Stimulated activated naive B cell treated with anti-CD40 and anti-IgM and Interleukin-4, amounts not matched to agents 10 μg/mL and 1 μg/mL and 100 μg/mL, for 72 hours (primary cell): Measurements from ENCODE around the gene CHST11.
A peak's percentile ranks its signal among the peaks of the same experiment; 100 is the strongest.

Experiments used
- ATAC-seq, 2 donors: fragments of 150-1000 bp; cut with Tn5 transposase; replicated peaks; 2 replicates each; pipeline ENCODE4 v1.10.0; 2021; ENCODE audit warnings: moderate library complexity in 1 of 2
- DNase-seq: peaks from one replicate; pipeline ENCODE4 v3.0.0; 2021
- H3K27ac Mint-ChIP-seq: one replicate; pipeline ENCODE4 v1.8.0; 2022; ENCODE audit warnings: mild to moderate bottlenecking, mixed read lengths
- H3K27me3 Mint-ChIP-seq, 2 donors: one replicate each; pipeline ENCODE4 v1.8.0; 2022; ENCODE audit warnings: mixed read lengths in 2 of 2
- H3K36me3 Mint-ChIP-seq, 2 donors: one replicate each; pipeline ENCODE4 v1.8.0; 2022; ENCODE audit warnings: mixed read lengths in 2 of 2, mild to moderate bottlenecking in 1 of 2
- H3K4me1 Mint-ChIP-seq, 2 donors: one replicate each; pipeline ENCODE4 v1.8.0; 2022; ENCODE audit warnings: mixed read lengths in 2 of 2, mild to moderate bottlenecking in 1 of 2
- H3K4me3 Mint-ChIP-seq, 2 donors: one replicate each; pipeline ENCODE4 v1.8.0; 2022; ENCODE audit warnings: mild to moderate bottlenecking in 2 of 2, mixed read lengths in 2 of 2, moderate library complexity in 1 of 2
- H3K9me3 Mint-ChIP-seq, 2 donors: one replicate each; pipeline ENCODE4 v1.8.0; 2022; ENCODE audit warnings: mixed read lengths in 2 of 2, mild to moderate bottlenecking in 1 of 2

Gene CHST11

GRCh38 chr12:104747955-104748354 is 291.2 kb downstream of the CHST11 start:
- peaks cover 24 to 32% of the 10 kb centered on the region in 2 donors for H3K36me3 Mint-ChIP-seq
- ATAC-seq: no peak
- peak overlapping the region; percentile 62 for H3K27ac Mint-ChIP-seq
- no peak for DNase-seq
- H3K4me1 Mint-ChIP-seq: peaks cover 69 to 97% of the 10 kb centered on the region in 2 donors
- no peaks in the 10 kb centered on the region for H3K27me3 Mint-ChIP-seq
- H3K9me3 Mint-ChIP-seq: peaks cover 3 to 4% of the 10 kb centered on the region in 2 donors
- H3K4me3 Mint-ChIP-seq: no peak overlapping the region

- Mint-ChIP-seq H3K4me1 (peaks cover 69 to 97% of the 10 kb centered on the region in 2 donors), H3K4me3 (no peak overlapping the region), H3K27me3 (no peaks in the 10 kb centered on the region), H3K36me3 (peaks cover 24 to 34% of the 10 kb centered on the region in 2 donors), H3K9me3 (peaks cover 3 to 4% of the 10 kb centered on the region in 2 donors), H3K27ac (peak overlapping the region; percentile 62)
- DNase-seq: no peak
- ATAC-seq: no peak
These were observed 291.6 kb downstream of the CHST11 start for GRCh38 chr12:104748356-104748755.

- peaks cover under 1 to 2% of the 10 kb centered on the region in 2 donors for H3K9me3 Mint-ChIP-seq
- H3K4me3 Mint-ChIP-seq: peak overlapping the region in 1 of 2 donors; percentile 28
- H3K27me3 Mint-ChIP-seq: no peaks in the 10 kb centered on the region
- no peak overlapping the region for H3K27ac Mint-ChIP-seq
- ATAC-seq (no peak), DNase-seq (no peak)
- peaks cover 66 to 96% of the 10 kb centered on the region in 2 donors for H3K4me1 Mint-ChIP-seq
- peaks cover 22 to 33% of the 10 kb centered on the region in 2 donors for H3K36me3 Mint-ChIP-seq
These were observed 292.0 kb downstream of the CHST11 start for GRCh38 chr12:104748790-104749189.

- Mint-ChIP-seq H3K27ac (peak overlapping the region; percentile 52), H3K4me1 (peaks cover 64 to 95% of the 10 kb centered on the region in 2 donors), H3K9me3 (no peaks in the 10 kb centered on the region), H3K4me3 (peak overlapping the region; percentile 22 to 45), H3K27me3 (no peaks in the 10 kb centered on the region), H3K36me3 (peaks cover 14 to 31% of the 10 kb centered on the region in 2 donors)
- DNase-seq: no peak
- no peak for ATAC-seq
These were observed 292.8 kb downstream of the CHST11 start for GRCh38 chr12:104749545-104749944.

DNA sequence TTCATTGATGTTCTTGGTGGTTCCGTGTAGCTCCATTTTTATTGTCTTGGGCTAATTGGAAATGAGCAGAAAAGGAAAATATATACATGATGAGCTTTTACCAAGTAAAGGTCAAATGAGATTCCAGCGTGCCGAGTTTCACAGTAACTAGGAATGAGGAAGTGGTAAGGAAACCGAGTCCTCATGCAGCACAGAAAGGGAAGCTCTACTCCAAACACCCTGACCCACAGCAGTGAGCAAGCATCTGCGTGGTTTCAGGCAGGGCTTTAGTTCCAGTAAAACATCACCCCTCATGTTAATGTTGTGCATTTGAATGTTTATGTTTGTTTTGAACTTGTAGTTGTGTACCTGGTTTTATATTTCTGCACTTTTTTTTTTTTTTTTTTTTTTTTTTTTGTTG is 293.3 kb downstream of the CHST11 start:
- H3K36me3 Mint-ChIP-seq: peaks cover 18 to 35% of the 10 kb centered on the region in 2 donors
- DNase-seq (peak; percentile 51), ATAC-seq (peak; percentile 57 to 66)
- peak overlapping the region; percentile 52 for H3K27ac Mint-ChIP-seq
- no peaks in the 10 kb centered on the region for H3K27me3 Mint-ChIP-seq
- peak overlapping the region; percentile 22 to 45 for H3K4me3 Mint-ChIP-seq
- H3K9me3 Mint-ChIP-seq: no peaks in the 10 kb centered on the region
- H3K4me1 Mint-ChIP-seq: peaks cover 66 to 93% of the 10 kb centered on the region in 2 donors

DNA sequence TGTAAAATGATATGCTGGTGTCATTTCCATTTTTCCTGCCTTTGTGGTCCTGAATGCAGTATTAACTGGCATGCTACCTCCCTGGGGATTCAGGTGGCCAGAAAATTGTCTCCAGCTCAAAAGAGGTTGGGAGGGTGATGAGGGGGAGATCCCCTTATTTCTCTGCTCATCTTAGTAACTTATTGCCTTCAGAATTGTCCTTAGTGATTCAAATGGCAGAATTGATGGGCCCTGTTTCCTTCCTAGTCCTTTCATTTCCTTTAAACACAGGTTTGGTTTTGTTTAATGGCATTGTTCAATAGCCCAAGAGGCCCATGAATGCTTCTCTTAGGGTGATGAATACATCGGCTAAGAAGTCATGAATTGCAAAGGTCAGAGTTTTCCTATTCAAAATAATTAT is 294.4 kb downstream of the CHST11 start:
- Mint-ChIP-seq H3K4me3 (peak overlapping the region in 1 of 2 donors; percentile 41), H3K9me3 (no peaks in the 10 kb centered on the region), H3K27me3 (no peaks in the 10 kb centered on the region), H3K27ac (peak overlapping the region; percentile 81), H3K4me1 (peaks cover 59 to 90% of the 10 kb centered on the region in 2 donors), H3K36me3 (peaks cover 26 to 39% of the 10 kb centered on the region in 2 donors)
- peak; percentile 52 for DNase-seq
- peak; percentile 69 to 72 for ATAC-seq

DNA sequence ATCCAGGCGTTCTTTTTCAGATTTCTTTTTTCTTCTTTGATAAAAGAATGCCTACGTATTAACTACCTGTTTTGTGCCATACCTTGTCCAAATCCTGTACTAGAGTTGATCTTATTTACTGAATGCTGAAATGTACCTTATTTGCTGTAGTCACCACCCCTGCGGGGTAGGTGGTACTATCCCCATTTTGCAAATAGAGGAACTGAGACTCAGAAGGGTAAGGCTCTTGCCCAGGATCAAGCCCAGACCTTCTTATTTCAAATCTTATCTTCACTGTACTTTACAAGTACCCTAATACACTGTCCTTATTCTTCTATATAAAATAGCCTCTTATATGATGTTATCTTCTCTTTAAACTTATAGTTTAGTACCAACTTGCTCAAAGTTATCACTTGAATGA is 294.8 kb downstream of the CHST11 start:
- Mint-ChIP-seq H3K4me1 (peaks cover 54 to 85% of the 10 kb centered on the region in 2 donors), H3K4me3 (no peak overlapping the region), H3K9me3 (no peaks in the 10 kb centered on the region), H3K27me3 (no peaks in the 10 kb centered on the region), H3K36me3 (peaks cover 29 to 44% of the 10 kb centered on the region in 2 donors), H3K27ac (peak overlapping the region; percentile 81)
- DNase-seq: peak; percentile 36
- ATAC-seq: peak; percentile 91 to 92

DNA sequence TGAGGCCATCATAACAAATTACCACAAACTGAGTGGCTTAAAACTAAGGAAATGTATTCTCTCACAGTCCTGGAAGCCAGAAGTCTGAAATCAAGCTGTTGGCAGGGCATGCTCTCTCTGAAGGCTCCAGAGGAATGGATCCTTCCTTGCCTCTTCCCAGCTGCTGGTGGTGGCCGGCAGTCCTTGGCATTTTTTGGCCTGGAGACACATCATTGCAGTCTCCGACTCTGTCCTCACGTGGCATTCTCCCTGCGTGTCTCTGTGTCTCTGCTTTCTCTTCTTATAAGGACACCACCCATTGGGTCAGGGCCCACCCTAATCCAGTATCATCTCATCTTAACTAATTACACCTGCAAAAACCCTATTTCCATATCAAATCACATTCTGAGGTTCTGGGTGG is 295.3 kb downstream of the CHST11 start:
- Mint-ChIP-seq H3K36me3 (peaks cover 33 to 48% of the 10 kb centered on the region in 2 donors), H3K4me3 (no peak overlapping the region), H3K27ac (peak overlapping the region; percentile 81), H3K27me3 (no peaks in the 10 kb centered on the region), H3K9me3 (no peaks in the 10 kb centered on the region), H3K4me1 (peaks cover 51 to 81% of the 10 kb centered on the region in 2 donors)
- no peak for ATAC-seq
- no peak for DNase-seq

DNA sequence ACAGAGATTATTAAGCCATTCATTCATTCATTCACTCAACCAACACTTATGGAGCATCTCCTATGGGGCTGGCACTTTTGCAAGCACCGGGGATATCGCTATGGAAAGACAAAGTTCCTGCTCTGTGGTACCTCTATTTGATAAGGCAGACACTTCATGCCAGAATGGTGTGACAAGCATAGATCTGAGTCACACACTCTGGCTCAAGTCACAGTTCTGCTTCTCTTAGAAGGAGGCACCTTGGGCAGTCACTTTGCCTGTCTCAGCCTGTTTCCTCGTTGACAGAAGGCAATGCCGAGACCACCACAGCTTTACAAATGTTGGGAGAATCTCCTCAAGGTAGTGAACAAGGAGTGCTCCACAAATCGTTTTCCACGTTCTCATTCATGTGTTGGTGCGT is 296.1 kb downstream of the CHST11 start:
- peaks cover 48 to 72% of the 10 kb centered on the region in 2 donors for H3K4me1 Mint-ChIP-seq
- no peaks in the 10 kb centered on the region for H3K9me3 Mint-ChIP-seq
- H3K27me3 Mint-ChIP-seq: no peaks in the 10 kb centered on the region
- H3K27ac Mint-ChIP-seq: no peak overlapping the region
- H3K4me3 Mint-ChIP-seq: peak overlapping the region in 1 of 2 donors; percentile 32
- DNase-seq (no peak), ATAC-seq (no peak)
- H3K36me3 Mint-ChIP-seq: peaks cover 39 to 57% of the 10 kb centered on the region in 2 donors

DNA sequence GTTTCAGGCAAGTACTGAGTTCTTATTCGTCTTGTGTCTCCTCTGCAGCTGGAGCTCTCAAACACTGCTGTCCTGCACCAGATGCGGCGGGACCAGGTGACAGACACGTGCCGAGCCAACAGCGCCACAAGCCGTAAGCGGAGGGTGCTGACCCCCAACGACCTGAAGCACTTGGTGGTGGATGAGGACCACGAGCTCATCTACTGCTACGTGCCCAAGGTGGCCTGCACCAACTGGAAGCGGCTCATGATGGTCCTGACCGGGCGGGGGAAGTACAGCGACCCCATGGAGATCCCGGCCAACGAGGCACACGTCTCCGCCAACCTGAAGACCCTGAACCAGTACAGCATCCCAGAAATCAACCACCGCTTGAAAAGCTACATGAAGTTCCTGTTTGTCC is 300.2 kb downstream of the CHST11 start:
- peaks cover 31 to 35% of the 10 kb centered on the region in 2 donors for H3K4me1 Mint-ChIP-seq
- no peak overlapping the region for H3K27ac Mint-ChIP-seq

DNA sequence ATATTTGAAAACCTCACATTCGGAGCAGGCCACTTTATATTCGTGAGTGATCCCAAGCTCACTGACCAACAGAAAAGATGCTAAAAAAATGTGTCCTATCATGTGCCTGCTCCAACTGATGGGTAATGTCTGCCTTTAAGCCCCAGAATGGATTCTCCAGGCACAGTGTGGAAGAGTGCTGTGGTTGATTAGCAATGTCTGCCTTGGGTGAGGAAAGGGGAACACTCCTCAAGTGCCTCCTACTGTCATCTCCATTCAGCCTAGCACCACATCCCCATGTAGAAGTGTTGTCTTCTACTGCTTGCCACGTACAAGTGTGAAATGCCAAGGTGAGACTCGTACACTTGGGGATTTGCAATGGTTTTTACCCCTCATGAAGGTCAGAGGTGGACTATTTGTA is 302.0 kb downstream of the CHST11 start:
- H3K36me3 Mint-ChIP-seq: peaks cover 52 to 78% of the 10 kb centered on the region in 2 donors
- no peak overlapping the region for H3K27ac Mint-ChIP-seq
- no peak for ATAC-seq
- peaks cover 27 to 29% of the 10 kb centered on the region in 2 donors for H3K4me1 Mint-ChIP-seq
- no peaks in the 10 kb centered on the region for H3K9me3 Mint-ChIP-seq
- no peaks in the 10 kb centered on the region for H3K27me3 Mint-ChIP-seq
- H3K4me3 Mint-ChIP-seq: no peak overlapping the region
- DNase-seq: no peak

More for the DNA sequence above, 300.2 kb downstream of the CHST11 start:
- DNase-seq (no peak), ATAC-seq (no peak)
- Mint-ChIP-seq H3K36me3 (peaks cover 56 to 79% of the 10 kb centered on the region in 2 donors), H3K27me3 (no peaks in the 10 kb centered on the region), H3K4me3 (no peak overlapping the region), H3K9me3 (no peaks in the 10 kb centered on the region)

DNA sequence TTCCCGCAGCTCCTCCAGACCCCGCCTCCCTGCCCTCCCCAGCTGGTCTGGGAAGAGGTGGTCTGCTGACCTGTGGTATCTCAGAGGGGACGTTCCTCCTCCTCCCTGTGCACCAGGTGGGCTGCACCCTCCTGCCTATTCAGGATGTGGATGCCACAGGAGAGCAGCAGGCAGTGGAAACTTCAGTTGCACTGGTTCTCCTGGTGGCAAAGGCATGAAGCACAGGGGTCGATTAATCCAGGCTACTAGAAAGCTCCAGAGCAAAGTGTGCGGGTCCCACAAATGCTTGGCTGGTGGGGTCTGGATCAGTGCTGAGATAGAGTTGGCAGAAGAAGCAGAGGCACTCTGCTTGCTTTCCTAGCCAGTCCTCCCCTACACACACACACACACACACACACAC is 304.3 kb downstream of the CHST11 start:
- Mint-ChIP-seq H3K27ac (no peak overlapping the region), H3K4me3 (no peak overlapping the region), H3K36me3 (peaks cover 43 to 59% of the 10 kb centered on the region in 2 donors), H3K4me1 (peaks cover 30 to 34% of the 10 kb centered on the region in 2 donors), H3K27me3 (no peaks in the 10 kb centered on the region), H3K9me3 (no peaks in the 10 kb centered on the region)
- no peak for ATAC-seq
- no peak for DNase-seq

DNA sequence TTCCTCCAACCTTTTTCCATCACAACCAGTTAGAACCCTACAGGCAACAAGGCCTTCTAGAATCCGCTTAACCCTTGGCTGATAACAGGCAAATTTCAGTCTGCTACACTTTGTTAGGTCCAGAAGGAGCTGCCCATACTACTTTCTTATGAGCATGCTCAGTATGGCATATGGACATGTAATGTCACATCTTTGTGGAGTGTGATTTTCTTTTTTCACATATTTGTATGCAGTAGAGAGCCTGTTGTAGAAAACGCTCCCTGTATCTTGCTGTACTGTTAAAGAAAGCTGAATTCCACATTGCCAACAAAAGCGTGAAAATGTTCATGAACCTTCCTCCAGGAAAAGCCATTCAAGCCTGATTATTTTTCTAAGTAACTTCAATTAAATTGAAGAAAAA is 304.9 kb downstream of the CHST11 start:
- H3K4me3 Mint-ChIP-seq: no peak overlapping the region
- peaks cover 38 to 53% of the 10 kb centered on the region in 2 donors for H3K36me3 Mint-ChIP-seq
- peaks cover 33 to 34% of the 10 kb centered on the region in 2 donors for H3K4me1 Mint-ChIP-seq
- H3K9me3 Mint-ChIP-seq: no peaks in the 10 kb centered on the region
- no peaks in the 10 kb centered on the region for H3K27me3 Mint-ChIP-seq
- H3K27ac Mint-ChIP-seq: peak overlapping the region; percentile 51
- ATAC-seq (no peak), DNase-seq (no peak)

DNA sequence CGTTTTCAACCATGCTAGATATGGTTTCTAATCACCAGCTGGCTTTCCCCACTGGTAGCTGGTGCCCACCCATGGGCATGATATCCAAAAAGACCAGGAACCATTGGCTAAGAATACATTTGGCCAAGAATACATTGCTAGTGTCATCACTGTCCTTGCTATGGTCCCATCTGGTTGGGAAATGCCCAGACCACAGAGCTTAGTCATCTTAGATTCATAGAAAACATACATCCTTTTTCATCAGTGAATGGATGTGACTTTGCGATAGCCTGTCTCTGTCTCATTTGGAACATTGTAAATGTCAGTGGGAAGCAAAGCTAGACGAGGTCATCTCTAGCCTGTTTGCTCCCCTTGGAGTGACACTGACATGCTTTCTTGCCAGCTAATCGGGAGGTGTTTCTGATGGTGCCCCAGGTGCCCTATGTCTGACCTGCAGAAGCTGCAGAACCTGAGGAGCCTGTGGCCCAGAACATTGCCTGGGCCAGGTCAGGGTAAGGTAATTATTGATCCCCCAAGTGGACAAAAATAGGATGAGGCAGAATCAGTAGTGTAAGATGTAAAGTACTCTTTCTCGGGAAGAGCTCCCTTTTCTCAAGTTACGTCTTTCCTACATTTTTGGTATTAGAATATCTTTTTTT is 306.5 kb downstream of the CHST11 start:
- peak overlapping the region; percentile 83 for H3K27ac Mint-ChIP-seq
- H3K4me1 Mint-ChIP-seq: peaks cover 36 to 39% of the 10 kb centered on the region in 2 donors
- DNase-seq: peak; percentile 22
- H3K27me3 Mint-ChIP-seq: peaks cover 9 to 11% of the 10 kb centered on the region in 2 donors
- H3K9me3 Mint-ChIP-seq: peaks cover 0 to 1% of the 10 kb centered on the region in 2 donors
- H3K4me3 Mint-ChIP-seq: peak overlapping the region; percentile 7 to 29
- ATAC-seq: peak; percentile 83 to 88
- H3K36me3 Mint-ChIP-seq: peaks cover 25 to 37% of the 10 kb centered on the region in 2 donors
